ENCODE results near the gene GRK3. TPM values are rescaled to one million over a fixed set of nuclear protein-coding genes. Genes with fewer than 3 reads are reported as not detected.

Gene GRK3
- total and polyA plus RNA-seq, 7 experiments from 2014 or later = 0.69 to 44.8 (median 6.5) TPM

- peak overlapping the region in 1 of 9 donors; percentile 88 for H3K27ac Mint-ChIP-seq
- peaks cover 0 to 13% of the 10 kb centered on the region in 2 donors for H3K4me1 ChIP-seq (ENCODE audit: control insufficient read depth in 2 of 2, insufficient read depth in 2 of 2, low read length in 2 of 2)
- intact Hi-C loops (cut with micrococcal nuclease) = no loop called here
- peaks cover 0 to 9% (median 0%) of the 10 kb centered on the region in 11 donors for H3K9me3 Mint-ChIP-seq
- DNase-seq (no peak), ATAC-seq (no peak)
- H3K27me3 Mint-ChIP-seq = peaks cover 0 to 4% (median 0%) of the 10 kb centered on the region in 5 donors
- no peaks in the 10 kb centered on the region for H3K36me3 ChIP-seq (ENCODE audit: control insufficient read depth in 2 of 3, insufficient read depth in 3 of 3, low read length in 3 of 3)
- H3K4me3 ChIP-seq (ENCODE audit: low read length) = no peak overlapping the region
- H3K9me3 ChIP-seq (ENCODE audit: control insufficient read depth in 2 of 3, low read length in 3 of 3) = no peaks in the 10 kb centered on the region
- CTCF ChIA-PET = no interaction called here
- no peaks in the 10 kb centered on the region for H3K27me3 ChIP-seq (ENCODE audit: control insufficient read depth in 2 of 2, insufficient read depth in 2 of 2, low read length in 2 of 2)
- peaks cover 0 to 54% (median 0%) of the 10 kb centered on the region in 5 donors for H3K36me3 Mint-ChIP-seq
- no peak overlapping the region for H3K27ac ChIP-seq (ENCODE audit: low read depth, low read length)
- no peak overlapping the region for H3K4me3 Mint-ChIP-seq
- POLR2A ChIA-PET = no interaction called here
- H3K4me1 Mint-ChIP-seq = peaks cover 7 to 66% (median 21%) of the 10 kb centered on the region in 7 donors
Observed at GRCh38 chr22:25739659-25740344, 175.3 kb downstream of the GRK3 start.

GRCh38 chr22:25741692-25742626, 177.5 kb downstream of the GRK3 start, which contains the start of gene MYO18B:
MYO18B (plus strand) TSS chr22:25742188; CDS start chr22:25761093, 18,905 bp downstream.
- DNase-seq = no peak
- Histone ChIP-seq H3K27me3 (ENCODE audit: control insufficient read depth in 2 of 2, insufficient read depth in 2 of 2, low read length in 2 of 2) (no peaks in the 10 kb centered on the region), H3K27ac (ENCODE audit: low read depth, low read length) (no peak within 1 kb of the TSS), H3K9me3 (ENCODE audit: control insufficient read depth in 2 of 3, low read length in 3 of 3) (no peaks in the 10 kb centered on the region), H3K4me3 (ENCODE audit: low read length) (no peak within 1 kb of the TSS), H3K36me3 (ENCODE audit: control insufficient read depth in 2 of 3, insufficient read depth in 3 of 3, low read length in 3 of 3) (no peaks in the 10 kb centered on the region), H3K4me1 (ENCODE audit: control insufficient read depth in 2 of 2, insufficient read depth in 2 of 2, low read length in 2 of 2) (peaks cover 0 to 7% of the 10 kb centered on the region in 2 donors)
- H3K4me3 Mint-ChIP-seq = no peak within 1 kb of the TSS
- no peak for ATAC-seq
- ChIA-PET CTCF (interaction anchor here (0.6 kb wide), 1 partner anchor 27 kb away, joined by 6 read pairs; no protein-coding TSS in a partner anchor), POLR2A (no interaction called here)
- H3K27ac Mint-ChIP-seq = peak within 1 kb of the TSS in 1 of 9 donors; percentile 75
- H3K27me3 Mint-ChIP-seq = peaks cover 0 to 4% (median 0%) of the 10 kb centered on the region in 5 donors
- H3K9me3 Mint-ChIP-seq = peaks cover 0 to 12% (median 0%) of the 10 kb centered on the region in 11 donors
- peaks cover 0 to 46% (median 0%) of the 10 kb centered on the region in 5 donors for H3K36me3 Mint-ChIP-seq
- intact Hi-C loops (cut with micrococcal nuclease) = no loop called here
- H3K4me1 Mint-ChIP-seq = peaks cover 0 to 62% (median 11%) of the 10 kb centered on the region in 7 donors

- Mint-ChIP-seq H3K27ac (peak overlapping the region in 1 of 9 donors; percentile 75), H3K4me1 (peaks cover 0 to 61% (median 3%) of the 10 kb centered on the region in 7 donors), H3K27me3 (peaks cover 0 to 4% (median 0%) of the 10 kb centered on the region in 5 donors), H3K4me3 (peak overlapping the region in 1 of 10 donors; percentile 18), H3K9me3 (peaks cover 0 to 10% (median 0%) of the 10 kb centered on the region in 11 donors), H3K36me3 (peaks cover 0 to 46% (median 0%) of the 10 kb centered on the region in 5 donors)
- Histone ChIP-seq H3K27ac (ENCODE audit: low read depth, low read length) (no peak overlapping the region), H3K4me1 (ENCODE audit: control insufficient read depth in 2 of 2, insufficient read depth in 2 of 2, low read length in 2 of 2) (no peaks in the 10 kb centered on the region), H3K27me3 (ENCODE audit: control insufficient read depth in 2 of 2, insufficient read depth in 2 of 2, low read length in 2 of 2) (no peaks in the 10 kb centered on the region), H3K4me3 (ENCODE audit: low read length) (no peak overlapping the region), H3K36me3 (ENCODE audit: control insufficient read depth in 2 of 3, insufficient read depth in 3 of 3, low read length in 3 of 3) (no peaks in the 10 kb centered on the region), H3K9me3 (ENCODE audit: control insufficient read depth in 2 of 3, low read length in 3 of 3) (no peaks in the 10 kb centered on the region)
- ChIA-PET CTCF (interaction anchor here (0.6 kb wide), 2 partner anchors 26 to 683 kb away, joined by 3 to 6 read pairs; no protein-coding TSS in a partner anchor), POLR2A (no interaction called here)
- DNase-seq (no peak), ATAC-seq (no peak)
- intact Hi-C loops (cut with micrococcal nuclease) = no loop called here
Observed at GRCh38 chr22:25742918-25743708, 178.6 kb downstream of the GRK3 start.

- Histone ChIP-seq H3K9me3 (ENCODE audit: control insufficient read depth in 2 of 3, low read length in 3 of 3) (no peaks in the 10 kb centered on the region), H3K27ac (ENCODE audit: low read depth, low read length) (no peak overlapping the region), H3K27me3 (ENCODE audit: control insufficient read depth in 2 of 2, insufficient read depth in 2 of 2, low read length in 2 of 2) (no peaks in the 10 kb centered on the region), H3K4me1 (ENCODE audit: control insufficient read depth in 2 of 2, insufficient read depth in 2 of 2, low read length in 2 of 2) (no peaks in the 10 kb centered on the region), H3K36me3 (ENCODE audit: control insufficient read depth in 2 of 3, insufficient read depth in 3 of 3, low read length in 3 of 3) (no peaks in the 10 kb centered on the region), H3K4me3 (ENCODE audit: low read length) (no peak overlapping the region)
- peaks cover 0 to 49% (median 0%) of the 10 kb centered on the region in 5 donors for H3K36me3 Mint-ChIP-seq
- ChIA-PET CTCF (no interaction called here), POLR2A (no interaction called here)
- peaks cover 0 to 9% (median 0%) of the 10 kb centered on the region in 11 donors for H3K9me3 Mint-ChIP-seq
- peak overlapping the region in 1 of 10 donors; percentile 17 for H3K4me3 Mint-ChIP-seq
- peaks cover 0 to 11% (median 0%) of the 10 kb centered on the region in 5 donors for H3K27me3 Mint-ChIP-seq
- intact Hi-C loops (cut with micrococcal nuclease) = no loop called here
- ATAC-seq (no peak), DNase-seq (no peak)
- peaks cover 0 to 64% (median 0%) of the 10 kb centered on the region in 7 donors for H3K4me1 Mint-ChIP-seq
- H3K27ac Mint-ChIP-seq = peak overlapping the region in 1 of 9 donors; percentile 60
Observed at GRCh38 chr22:25744694-25745093, 180.2 kb downstream of the GRK3 start.

- Mint-ChIP-seq H3K4me1 (peaks cover 0 to 68% (median 0%) of the 10 kb centered on the region in 7 donors), H3K27ac (peak overlapping the region in 1 of 9 donors; percentile 89), H3K9me3 (peaks cover 0 to 7% (median 0%) of the 10 kb centered on the region in 11 donors), H3K27me3 (peaks cover 0 to 11% (median 0%) of the 10 kb centered on the region in 5 donors), H3K36me3 (peaks cover 0 to 52% (median 0%) of the 10 kb centered on the region in 5 donors), H3K4me3 (peak overlapping the region in 1 of 10 donors; percentile 56)
- H3K4me3 ChIP-seq (ENCODE audit: low read length) = no peak overlapping the region
- no peak overlapping the region for H3K27ac ChIP-seq (ENCODE audit: low read depth, low read length)
- H3K9me3 ChIP-seq (ENCODE audit: control insufficient read depth in 2 of 3, low read length in 3 of 3) = no peaks in the 10 kb centered on the region
- POLR2A ChIA-PET = no interaction called here
- DNase-seq (no peak), ATAC-seq (no peak)
- no peaks in the 10 kb centered on the region for H3K4me1 ChIP-seq (ENCODE audit: control insufficient read depth in 2 of 2, insufficient read depth in 2 of 2, low read length in 2 of 2)
- CTCF ChIA-PET = interaction anchor here (0.8 kb wide), 1 partner anchor 188 kb away, joined by 3 read pairs; no protein-coding TSS in a partner anchor
- no peaks in the 10 kb centered on the region for H3K36me3 ChIP-seq (ENCODE audit: control insufficient read depth in 2 of 3, insufficient read depth in 3 of 3, low read length in 3 of 3)
- intact Hi-C loops (cut with micrococcal nuclease) = no loop called here
- no peaks in the 10 kb centered on the region for H3K27me3 ChIP-seq (ENCODE audit: control insufficient read depth in 2 of 2, insufficient read depth in 2 of 2, low read length in 2 of 2)
Observed at GRCh38 chr22:25745341-25746011, 181.0 kb downstream of the GRK3 start.
